RCC 7860 (cell line): ENCODE measurements around the gene KNSTRN.
A peak's percentile ranks its signal among the peaks of the same experiment; 100 is the strongest.

Experiments used
- DNase-seq: peaks from one replicate; pipeline ENCODE4 v3.0.0-alpha.2; 2015; ENCODE audit warnings: low spot score
- FAIRE-seq: peaks from 2 replicates; lab custom pipeline; 2012; peaks lifted over from hg19 to GRCh38; lab: Jason Lieb, UNC

The KNSTRN gene, protein sequence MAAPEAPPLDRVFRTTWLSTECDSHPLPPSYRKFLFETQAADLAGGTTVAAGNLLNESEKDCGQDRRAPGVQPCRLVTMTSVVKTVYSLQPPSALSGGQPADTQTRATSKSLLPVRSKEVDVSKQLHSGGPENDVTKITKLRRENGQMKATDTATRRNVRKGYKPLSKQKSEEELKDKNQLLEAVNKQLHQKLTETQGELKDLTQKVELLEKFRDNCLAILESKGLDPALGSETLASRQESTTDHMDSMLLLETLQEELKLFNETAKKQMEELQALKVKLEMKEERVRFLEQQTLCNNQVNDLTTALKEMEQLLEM

DNA sequence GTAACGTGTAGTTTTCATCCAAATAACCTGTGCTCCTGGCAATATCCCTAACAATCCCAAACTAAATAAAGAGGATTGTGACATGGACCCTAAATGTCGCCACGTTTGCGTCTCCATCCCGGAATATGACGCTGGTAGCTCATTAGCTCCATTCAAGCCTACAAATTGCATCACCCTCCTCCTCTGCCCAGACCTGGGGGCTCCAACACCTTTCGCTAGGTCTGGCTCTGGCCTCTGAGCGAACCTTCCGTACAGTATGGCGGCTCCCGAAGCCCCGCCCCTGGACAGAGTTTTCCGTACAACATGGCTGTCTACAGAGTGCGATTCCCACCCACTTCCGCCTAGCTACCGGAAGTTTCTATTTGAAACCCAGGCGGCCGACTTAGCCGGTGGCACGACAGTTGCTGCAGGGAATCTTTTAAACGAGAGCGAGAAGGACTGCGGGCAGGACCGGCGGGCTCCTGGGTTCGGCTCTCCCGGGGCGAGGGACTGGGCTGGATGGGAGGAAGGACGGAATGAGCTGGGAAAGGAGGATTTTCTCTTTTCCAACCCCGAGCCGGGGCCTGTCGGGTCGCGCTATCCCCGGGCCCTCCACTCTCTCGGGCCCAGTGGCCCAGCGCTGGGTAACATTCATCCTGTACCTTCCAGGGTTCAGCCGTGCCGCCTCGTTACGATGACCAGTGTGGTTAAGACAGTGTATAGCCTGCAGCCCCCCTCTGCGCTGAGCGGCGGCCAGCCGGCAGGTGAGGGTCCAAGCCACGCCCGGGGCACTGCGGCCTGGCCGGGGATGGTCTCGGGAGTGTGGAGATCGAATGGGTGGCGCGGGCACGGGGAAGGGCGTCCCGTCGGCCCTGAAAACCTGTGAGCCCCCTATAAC lies at the start of gene KNSTRN:
TSS of gene KNSTRN (plus strand) at position 142 of the 877 bp plus-strand sequence. CDS start at position 257, 115 bp downstream.
- FAIRE-seq (peak; percentile 61), DNase-seq (peak; percentile 79)

DNA sequence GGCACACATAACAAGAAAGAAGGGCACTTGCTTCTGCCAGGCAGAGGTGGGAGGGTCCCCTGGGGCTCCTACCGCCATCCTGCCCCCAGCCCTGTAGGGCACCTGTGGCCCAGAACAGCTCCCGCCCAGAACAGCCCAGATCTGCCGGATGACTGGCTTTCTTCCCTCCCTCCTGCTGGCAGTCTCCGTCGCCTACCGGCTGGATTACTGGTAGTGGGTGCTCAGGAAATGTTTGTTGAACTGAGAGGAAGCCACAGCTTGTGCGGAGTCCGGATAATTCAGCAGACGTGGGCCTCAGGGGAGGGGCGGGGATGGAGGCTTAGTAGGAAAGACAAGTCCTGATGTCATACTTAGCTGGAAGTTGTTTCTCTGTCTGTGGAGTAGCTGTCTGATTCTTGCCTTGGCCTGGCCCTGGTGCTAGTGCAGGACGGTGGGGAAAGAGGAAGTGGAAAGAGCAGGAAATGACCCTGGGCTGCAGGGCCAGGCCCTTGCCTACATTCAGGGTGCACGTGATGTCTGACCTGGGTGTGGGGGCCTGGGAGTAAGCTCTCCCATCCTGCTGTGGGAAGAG lies 48.5 kb upstream of the KNSTRN start:
- DNase-seq = no peak
- no peak for FAIRE-seq

DNA sequence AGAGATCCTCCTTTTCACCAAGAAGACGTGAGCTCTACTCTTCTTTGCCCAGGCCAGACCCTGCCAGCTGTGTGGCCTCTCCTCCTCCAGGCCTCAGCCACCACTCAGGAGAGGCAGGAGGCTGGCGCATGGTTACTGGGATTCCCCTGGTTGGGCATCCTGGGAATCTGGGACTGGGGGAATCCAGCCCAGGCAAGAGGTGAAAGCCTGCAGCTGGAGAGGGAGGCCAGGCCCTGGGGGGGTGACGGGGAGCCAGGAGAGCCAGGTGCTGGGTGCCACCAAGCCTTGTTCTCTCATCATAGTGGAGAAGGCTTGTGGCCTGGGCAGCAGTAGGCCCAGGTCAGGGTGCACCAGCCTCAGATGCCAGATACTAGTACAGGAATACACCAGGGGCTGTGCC lies 48.0 kb upstream of the KNSTRN start:
- DNase-seq = no peak
- no peak for FAIRE-seq

DNA sequence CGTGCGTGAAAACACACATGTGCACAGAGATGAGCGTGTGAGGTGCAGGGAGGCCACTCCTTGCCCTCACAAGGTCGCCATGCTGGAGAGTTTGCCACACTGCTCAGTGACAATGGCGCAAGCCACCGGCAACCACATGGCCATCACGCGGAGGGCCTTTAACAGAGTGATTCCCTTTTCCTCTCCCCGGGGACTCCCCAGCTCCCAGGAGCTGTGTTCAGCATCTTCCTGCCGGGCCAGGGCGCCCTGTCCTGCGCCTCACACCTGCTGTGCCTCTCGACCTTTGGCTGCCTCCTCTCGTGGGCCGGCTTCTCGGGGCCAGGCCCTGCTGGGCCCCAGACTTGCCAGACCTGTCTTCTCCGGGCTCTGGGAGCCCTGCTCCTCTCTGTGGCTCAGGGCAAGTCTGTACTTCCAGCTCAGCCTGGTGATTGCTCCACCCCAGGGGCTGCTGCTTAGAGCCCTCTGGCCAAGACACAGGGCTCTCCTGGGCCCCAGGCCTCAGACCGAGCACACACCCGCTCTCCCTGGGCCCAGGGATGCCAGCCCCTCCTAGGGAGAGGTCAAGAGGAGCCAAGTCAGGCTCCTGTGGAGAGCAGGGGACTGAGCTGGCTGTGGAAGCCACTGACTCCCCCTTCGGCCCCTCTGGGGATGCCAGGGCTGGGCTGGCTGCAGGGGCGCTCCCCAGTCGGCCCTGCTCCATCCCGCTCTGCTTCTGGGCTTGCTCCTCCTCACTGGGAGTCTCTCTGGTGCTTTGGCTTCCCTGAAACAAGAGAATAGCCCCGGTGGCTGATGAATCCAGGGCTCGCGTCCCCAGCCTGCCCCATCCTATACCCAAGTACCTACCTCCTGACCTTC lies 47.4 kb upstream of the KNSTRN start:
- FAIRE-seq (no peak), DNase-seq (no peak)

DNA sequence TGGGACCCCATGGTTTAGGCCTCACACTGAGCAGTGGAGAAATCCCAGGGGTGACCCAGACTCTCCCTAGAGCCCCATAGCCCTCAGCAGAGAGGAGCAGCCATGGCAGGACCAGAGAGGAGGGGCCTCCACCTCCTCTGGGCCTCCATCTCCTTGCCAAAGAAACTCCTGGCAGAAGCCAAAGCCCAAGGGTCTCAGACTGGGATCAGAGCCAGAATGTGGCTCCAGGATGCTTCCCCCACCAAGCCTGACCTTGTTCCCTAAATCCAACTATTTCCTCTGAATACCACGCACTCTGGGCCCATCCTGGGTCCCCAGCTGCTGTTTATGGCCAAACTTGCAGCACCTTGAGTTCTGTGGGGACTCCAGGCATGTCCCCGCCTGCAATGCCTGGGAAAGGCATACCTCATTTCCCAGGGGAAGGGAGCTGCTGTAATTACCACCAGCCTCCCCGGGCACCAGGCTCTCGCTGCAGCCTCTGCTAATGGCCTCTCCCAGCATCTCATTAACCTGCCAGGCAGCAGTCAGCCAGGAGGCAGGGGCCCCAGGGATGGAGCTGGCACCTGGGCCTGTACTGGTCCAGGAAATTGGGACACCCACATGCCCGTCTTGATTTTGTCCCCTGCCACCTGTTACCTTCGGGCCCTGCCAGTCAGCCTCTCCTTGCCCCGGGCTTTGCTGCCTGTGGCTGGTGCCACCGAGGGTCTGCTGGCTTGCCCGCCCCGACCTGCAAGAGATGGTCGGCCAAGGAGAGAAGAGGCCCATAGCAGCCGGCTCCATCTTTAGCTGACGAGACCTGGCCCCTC lies 46.4 kb upstream of the KNSTRN start:
- no peak for FAIRE-seq
- DNase-seq = no peak

DNA sequence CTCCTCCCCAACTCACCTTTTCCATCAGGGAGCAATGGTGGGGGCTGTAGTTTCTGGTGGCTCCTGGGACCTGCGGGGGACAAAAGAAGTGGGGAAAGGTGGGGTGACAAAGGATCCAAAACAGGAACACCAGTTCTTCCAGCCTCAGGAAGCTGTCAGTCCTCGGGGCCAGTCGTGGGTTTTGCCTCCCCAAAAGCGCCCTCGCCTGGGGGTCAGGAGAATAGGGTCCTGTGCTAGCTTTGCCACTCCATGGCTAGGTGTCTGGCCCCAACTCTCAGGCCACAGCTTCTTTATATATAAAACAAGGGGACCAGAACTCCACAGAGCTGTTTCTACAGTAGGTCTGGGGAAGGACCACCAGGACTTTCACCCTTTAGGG lies 45.8 kb upstream of the KNSTRN start:
- no peak for FAIRE-seq
- no peak for DNase-seq

DNA sequence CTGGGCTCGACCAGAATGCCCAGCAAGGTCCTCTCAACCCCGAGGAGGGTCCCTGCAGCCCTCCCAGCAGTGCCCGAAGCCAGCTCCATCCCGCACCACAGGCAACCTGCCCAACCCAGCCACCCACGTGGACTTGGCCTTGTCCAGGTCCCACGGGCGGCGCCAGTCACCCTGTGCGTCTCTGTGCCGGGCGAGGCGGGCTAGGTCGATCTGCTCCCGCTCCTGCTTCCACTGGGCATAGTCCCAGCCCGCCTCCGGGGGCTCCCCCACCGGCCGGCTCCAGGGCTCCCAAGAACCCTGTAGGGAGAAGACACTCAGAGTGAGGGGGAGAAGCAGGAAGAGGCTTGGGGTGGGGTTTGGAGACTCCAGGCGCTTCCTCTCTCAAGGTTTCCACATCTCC lies 44.9 kb upstream of the KNSTRN start:
- FAIRE-seq = no peak

DNA sequence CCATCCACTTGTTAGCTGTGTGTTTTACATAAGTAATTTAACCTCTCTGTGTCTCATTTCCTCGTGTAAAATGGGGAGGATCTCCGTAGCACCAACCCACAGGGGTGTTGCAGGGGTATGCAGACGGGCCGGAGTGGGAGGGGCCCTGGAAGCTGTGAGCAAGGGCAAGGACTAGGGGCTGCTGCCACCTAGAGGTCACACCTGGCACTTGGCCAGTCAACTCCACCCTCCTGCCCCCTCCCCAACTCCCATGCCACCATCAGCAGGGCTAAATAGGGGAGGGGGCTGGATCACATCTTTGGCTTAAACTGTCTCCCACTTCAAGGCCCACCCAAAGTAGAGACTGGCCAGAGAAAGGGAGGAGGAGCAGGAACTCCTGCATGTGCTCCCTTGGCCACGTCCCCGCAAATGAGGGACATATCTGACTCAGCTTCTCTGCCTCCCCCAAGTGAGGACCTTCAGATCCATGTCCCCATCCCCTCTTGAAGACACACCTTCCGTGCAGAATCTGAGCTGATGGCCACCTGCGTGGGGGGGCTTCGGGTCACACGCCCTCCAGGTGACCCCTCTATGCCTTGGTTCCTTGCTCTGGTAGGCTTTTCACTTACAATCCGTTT lies 44.4 kb upstream of the KNSTRN start:
- peak; percentile 69 for DNase-seq

More for the DNA sequence above, 44.9 kb upstream of the KNSTRN start:
- no peak for DNase-seq

DNA sequence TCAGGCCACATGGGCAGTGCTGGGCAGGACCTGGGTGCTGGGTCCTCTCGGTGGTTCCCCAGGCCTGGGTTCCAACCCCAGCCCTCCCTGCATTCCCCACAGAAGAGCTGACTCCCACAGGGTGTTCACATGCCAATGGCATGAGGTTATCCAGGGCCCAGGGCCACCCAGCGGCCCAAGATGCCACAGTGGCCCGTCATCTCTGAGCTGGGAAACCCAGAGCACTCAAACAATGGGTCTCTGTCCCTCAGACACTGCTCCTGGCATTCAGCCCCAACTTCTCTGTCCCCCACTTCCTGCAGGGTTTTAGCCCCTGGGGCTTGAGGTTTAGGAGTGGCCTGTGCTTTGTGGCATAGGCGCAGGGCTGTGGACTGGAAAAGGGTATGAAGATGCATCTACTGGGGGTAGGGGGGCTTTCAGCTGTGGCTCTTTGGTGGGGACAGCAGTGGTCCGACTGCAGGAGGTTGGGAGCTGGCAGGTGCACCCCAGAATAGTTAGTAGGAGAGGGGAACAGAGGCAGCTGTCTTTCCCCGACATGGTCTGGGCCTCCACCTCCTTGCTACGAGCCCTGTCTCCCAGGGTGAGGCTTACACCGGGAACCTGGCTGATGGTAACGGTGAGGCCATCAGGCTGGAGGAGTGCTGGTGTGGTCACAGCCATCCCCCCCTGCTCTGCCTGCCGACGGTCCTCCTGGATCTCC lies 43.5 kb upstream of the KNSTRN start:
- peak; percentile 94 for DNase-seq
- peak; percentile 85 for FAIRE-seq

More for the DNA sequence above, 44.4 kb upstream of the KNSTRN start:
- FAIRE-seq = no peak

DNA sequence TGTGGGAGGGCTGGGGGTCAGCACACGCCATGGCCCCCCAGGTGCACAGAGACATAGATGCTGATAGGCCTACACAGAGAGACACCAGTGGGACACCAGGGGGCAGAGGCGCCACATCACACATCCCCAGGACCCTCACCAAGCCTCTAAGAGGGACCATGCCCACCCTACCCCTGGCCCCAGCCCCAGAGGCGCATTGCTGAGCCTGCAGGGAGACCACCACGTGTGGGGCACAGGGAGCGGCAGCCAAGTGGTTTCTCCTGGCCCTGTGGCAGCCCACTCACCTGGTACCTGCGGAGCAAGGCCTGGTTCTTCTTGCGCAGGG lies 42.9 kb upstream of the KNSTRN start:
- DNase-seq = no peak
- FAIRE-seq = no peak

DNA sequence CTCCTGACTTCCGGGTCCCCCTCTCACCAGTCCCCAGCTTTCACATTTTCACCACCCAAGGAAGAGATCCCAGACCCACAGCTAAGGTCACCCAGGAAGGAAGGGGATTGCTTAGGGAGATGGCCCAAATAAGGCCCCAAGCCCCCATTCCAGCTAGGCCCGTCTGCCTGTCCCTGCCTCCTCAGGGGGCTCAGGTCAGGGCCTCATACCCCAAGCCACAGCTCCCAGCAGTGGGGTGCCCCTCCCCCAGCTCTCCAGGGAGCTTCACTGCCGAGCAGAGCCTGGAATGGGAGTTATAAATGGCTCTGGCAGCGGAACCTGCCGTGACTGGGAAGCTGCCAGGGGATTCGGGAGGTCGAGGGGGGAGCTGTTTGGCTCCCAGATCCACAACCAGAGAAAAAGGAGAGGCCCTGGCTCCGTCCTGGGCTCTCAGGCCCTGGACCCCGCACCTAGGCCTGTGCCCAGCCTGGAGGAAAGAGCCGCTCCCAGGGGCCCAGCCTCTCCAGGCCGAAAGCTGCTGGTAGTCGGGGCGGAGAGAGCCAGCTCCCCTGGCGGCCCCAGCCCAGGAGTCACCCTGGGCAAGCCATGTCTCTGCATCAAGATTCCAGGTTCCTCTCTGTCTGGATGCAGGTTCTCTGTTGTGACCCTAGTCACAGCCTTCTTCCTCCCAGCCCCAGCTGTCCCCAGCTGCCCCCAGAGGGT lies 42.3 kb upstream of the KNSTRN start:
- peak; percentile 22 for DNase-seq
- FAIRE-seq = no peak

DNA sequence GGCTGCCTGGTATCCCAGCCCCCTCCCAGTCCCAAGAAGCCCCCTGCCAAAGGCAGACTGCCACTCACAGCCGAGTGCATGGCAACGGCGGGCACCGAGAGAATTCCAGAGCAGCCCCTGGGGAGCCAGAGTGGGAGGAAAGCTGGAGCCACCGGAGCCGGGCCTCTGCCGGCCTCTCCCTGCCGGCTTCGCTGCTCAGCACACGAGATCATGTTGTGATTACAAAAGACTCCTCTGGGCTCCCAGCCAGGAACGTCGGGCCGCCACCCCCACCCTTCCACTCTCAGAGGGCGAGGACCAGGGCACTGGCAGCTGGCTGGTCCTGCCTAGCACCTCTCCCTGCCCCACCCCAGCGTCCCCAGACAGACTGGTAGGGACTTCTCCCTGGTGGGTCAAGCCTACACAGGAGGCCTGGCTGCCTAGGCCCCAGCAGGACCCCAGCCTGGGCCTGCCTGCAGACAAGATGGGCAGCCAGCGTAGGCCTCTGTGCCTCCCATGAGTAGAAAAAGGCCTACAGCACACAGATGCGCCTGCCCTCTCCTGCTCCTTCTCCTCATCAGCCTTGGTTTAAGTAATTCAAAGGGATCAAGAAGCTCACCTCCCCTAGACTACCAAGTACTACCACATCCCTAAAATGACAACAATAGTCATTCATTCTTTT lies 41.7 kb upstream of the KNSTRN start, which contains the start of gene CCDC9B:
TSS of gene CCDC9B (minus strand) at position 200 of the 661 bp plus-strand sequence. CDS start at position 80, 120 bp downstream.
- FAIRE-seq (no peak), DNase-seq (peak; percentile 71)

DNA sequence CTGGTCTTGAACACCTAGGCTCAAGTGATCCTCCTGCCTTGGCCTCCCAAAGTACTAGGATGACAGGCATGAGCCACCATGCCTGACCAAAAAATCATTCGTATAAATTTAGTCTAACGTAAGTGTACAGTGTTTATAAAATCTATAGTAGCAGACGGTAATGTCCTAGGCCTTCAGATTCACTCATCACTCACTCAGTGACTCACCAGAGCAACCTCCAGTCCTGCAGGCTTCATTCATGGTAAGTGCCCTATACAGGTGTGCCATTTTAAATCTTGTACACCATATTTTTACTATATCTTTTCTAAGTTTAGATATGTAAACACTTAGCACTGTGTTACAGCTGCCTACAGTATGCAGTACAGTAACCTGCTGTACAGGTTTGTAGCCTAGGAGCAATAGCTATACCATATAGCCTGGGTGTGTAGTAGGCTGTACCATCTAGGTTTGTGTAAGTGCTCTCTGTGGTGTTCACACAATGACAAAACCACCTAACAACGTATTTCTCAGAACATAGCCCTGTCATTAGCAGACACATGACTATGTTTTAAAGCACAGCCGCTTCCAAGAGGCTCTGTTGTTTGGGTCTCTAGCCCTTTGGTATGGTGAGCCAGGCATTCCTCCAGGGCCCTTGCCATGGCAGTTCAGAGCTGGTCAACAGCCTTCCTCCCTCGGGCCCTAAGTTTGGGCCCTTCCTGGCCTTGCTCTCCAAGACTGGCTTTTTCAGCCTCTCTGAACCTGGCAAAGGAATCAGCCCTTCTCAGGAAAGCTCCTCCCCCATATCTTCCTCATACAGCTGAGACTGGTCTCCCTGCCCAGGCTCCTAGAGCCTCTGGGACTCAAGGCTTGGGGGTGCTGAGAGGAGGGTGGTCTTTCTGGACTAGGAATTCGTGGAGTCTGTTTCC lies 39.9 kb upstream of the KNSTRN start:
- FAIRE-seq (no peak), DNase-seq (peak; percentile 41)

DNA sequence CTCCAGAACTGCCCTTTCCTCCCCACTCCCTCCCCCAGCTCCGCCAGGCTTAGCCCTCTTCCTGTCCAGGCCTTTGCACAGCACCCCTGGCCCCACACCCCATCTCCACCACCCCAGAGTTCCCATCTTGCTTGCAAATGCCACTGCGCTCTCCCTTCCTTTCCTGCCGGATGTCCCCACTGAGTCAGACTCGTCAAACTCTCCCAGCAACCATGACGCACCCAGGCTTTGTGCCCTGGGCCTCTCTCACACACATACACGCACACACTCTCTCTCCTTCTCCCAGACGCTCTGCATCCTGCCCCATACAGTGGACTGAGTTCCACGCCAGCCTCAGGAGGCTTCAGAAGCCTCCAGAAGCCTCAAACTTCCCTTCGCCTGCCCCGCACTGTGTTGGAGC lies 39.0 kb upstream of the KNSTRN start:
- DNase-seq (peak; percentile 76), FAIRE-seq (no peak)

DNA sequence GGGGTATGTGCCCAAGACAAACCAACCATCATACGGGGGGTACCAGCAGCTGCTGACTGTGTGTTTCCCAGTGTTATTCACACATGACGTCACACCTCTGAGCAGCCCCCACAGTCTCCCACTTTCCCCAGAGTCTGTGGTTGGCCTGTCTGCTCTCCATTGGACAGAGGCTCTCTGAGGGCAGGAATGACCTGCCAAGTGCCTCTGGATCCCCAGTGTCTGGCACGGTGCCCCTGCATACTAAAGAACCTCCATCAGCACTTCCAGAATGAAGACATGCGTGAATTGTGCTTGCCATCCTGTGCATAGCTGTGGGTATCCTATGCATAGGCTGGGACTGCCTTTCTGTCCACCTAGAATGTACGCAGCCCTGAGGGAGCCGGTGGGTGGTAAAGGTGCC lies 38.3 kb upstream of the KNSTRN start:
- FAIRE-seq = no peak
- no peak for DNase-seq

DNA sequence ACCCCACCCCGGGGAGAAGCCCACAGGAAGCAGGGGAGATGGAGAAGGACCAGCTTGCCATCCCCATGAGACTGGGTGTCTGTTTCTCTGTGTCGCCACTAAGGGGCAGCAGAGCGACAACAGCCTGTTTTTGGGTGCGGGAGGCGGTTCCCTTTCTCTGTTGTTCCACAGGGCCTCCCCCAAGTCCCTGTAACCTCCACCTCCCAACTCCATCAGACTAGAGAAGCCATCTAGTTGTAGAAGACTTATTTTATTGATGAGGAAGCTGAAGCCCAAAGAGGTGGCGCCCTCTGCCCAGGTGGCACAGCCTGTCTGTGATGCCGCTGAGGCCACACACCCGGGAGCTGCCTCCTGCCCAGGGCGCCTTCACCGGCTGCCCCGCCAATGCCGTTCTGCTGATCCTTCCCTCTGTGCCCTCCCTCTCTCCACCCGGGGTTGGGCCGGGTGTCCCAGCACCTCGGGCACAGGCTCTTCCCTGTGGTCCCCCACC lies 37.8 kb upstream of the KNSTRN start:
- FAIRE-seq (no peak), DNase-seq (peak; percentile 25)
